ENCODE results near the gene MINDY4. TPM values are rescaled to one million over a fixed set of nuclear protein-coding genes. Genes with fewer than 3 reads are reported as not detected.

The MINDY4 gene
- total and polyA plus RNA-seq, 9 donors, result 6.9 to 30.3 (median 18.2) TPM

GRCh38 chr7:30899066-30899465 lies 127.8 kb downstream of the MINDY4 start:
- Histone ChIP-seq H3K4me1 (ENCODE audit: insufficient read depth) (peaks cover 5% of the 10 kb centered on the region), H3K27ac (no peak overlapping the region), H3K36me3 (no peaks in the 10 kb centered on the region), H3K27me3 (no peaks in the 10 kb centered on the region), H3K9me3 (no peaks in the 10 kb centered on the region), H3K4me3 (no peak overlapping the region)
- no peak for DNase-seq
- TF ChIP-seq POLR2A (IDR thresholded peaks at IDR 0.05), result no peak
- TF ChIP-seq CTCF (IDR thresholded peaks at IDR 0.05), result no peak
- no peak for TF ChIP-seq EP300 (IDR thresholded peaks at IDR 0.05)
- intact Hi-C loops (cut with DNase I), result no loop called here
- 95 to 99% (median 97%) methylated on average over 7 of the region's 7 CpGs for WGBS, 3 donors

GRCh38 chr7:30899630-30900029 lies 128.4 kb downstream of the MINDY4 start:
- H3K36me3 ChIP-seq, result no peaks in the 10 kb centered on the region
- peaks cover 5% of the 10 kb centered on the region for H3K4me1 ChIP-seq (ENCODE audit: insufficient read depth)
- no peak overlapping the region for H3K27ac ChIP-seq
- DNase-seq, result no peak
- no peak overlapping the region for H3K4me3 ChIP-seq
- intact Hi-C loops (cut with DNase I), result no loop called here
- H3K27me3 ChIP-seq, result no peaks in the 10 kb centered on the region
- H3K9me3 ChIP-seq, result no peaks in the 10 kb centered on the region
- WGBS, 3 donors, result 41 to 53% (median 44%) methylated on average over 6 of the region's 6 CpGs
- TF ChIP-seq EP300 (IDR thresholded peaks at IDR 0.05) (no peak), POLR2A (IDR thresholded peaks at IDR 0.05) (no peak), CTCF (IDR thresholded peaks at IDR 0.05) (no peak)

- no peak for DNase-seq
- Histone ChIP-seq H3K27me3 (no peaks in the 10 kb centered on the region), H3K4me3 (no peak overlapping the region), H3K4me1 (ENCODE audit: insufficient read depth) (peaks cover 5% of the 10 kb centered on the region), H3K36me3 (no peaks in the 10 kb centered on the region), H3K27ac (no peak overlapping the region), H3K9me3 (no peaks in the 10 kb centered on the region)
- intact Hi-C loops (cut with DNase I), result no loop called here
- TF ChIP-seq EP300 (IDR thresholded peaks at IDR 0.05) (no peak), CTCF (IDR thresholded peaks at IDR 0.05) (no peak), POLR2A (IDR thresholded peaks at IDR 0.05) (no peak)
- WGBS, 3 donors, result 62 to 83% (median 72%) methylated on average over 9 of the region's 9 CpGs
Measured at GRCh38 chr7:30900053-30900452, 128.8 kb downstream of the MINDY4 start.

- intact Hi-C loops (cut with DNase I), result no loop called here
- no peaks in the 10 kb centered on the region for H3K9me3 ChIP-seq
- DNase-seq, result no peak
- 81 to 88% (median 86%) methylated on average over 11 of the region's 11 CpGs for WGBS, 3 donors
- no peak overlapping the region for H3K4me3 ChIP-seq
- no peak for TF ChIP-seq CTCF (IDR thresholded peaks at IDR 0.05)
- no peak for TF ChIP-seq EP300 (IDR thresholded peaks at IDR 0.05)
- no peak for TF ChIP-seq POLR2A (IDR thresholded peaks at IDR 0.05)
- no peaks in the 10 kb centered on the region for H3K36me3 ChIP-seq
- peaks cover 5% of the 10 kb centered on the region for H3K4me1 ChIP-seq (ENCODE audit: insufficient read depth)
- no peaks in the 10 kb centered on the region for H3K27me3 ChIP-seq
- no peak overlapping the region for H3K27ac ChIP-seq
Measured at GRCh38 chr7:30900803-30901362, 129.7 kb downstream of the MINDY4 start.
